Measurements from ENCODE around the gene RINT1.
"Not testable (repeated sequence)": the region's sequence is repeated elsewhere in the genome, so short reads cannot be mapped to it uniquely, and the experiment has no call there.

Gene RINT1

DNA sequence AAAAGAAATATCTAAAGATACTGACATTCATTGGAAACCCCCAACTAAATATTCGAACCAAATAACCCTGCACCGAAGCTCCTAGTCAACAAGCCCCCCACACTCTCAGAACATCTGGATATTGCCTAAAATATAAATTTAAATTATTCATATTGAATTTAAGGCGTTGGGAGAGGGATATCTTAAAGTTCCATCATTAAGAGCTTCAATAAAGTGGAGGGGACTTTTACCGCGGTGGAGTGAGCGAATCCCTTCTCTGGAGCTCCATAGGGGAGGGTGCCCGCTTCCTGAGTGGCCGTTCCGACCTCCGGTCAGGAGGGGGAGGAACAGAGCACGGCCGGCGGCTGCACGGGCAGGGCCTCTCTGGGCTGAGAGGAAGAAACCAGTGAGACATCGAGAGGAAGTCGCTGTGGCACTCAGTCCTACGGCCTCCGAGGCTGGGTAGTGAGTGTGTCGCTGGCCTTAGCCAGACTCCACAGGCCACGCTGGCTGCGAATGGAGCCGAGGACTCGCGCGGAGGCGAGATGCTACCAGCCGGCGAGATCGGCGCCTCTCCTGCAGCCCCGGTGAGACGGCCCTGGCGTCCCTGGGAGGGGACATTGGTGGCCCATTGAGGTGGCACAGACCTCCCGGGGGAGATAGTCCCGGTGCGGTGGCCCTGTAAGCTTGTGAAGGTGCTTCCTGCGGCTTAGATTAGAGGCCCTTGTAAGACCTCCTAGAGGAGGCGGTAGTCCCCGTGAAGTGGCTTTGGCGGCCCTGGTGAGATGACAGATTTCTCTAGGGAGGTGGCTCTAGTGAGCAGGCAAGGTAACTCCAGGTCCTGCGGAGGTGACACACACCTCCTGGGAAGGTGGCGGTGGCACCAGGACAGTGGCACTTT is at the start of gene RINT1:
TSS of gene RINT1 (plus strand) at position 410 of the 880 bp plus-strand sequence. CDS start at position 525, 115 bp downstream.
- peak; percentile 94 for DNase-seq (ENCODE audit: low spot score)

DNA sequence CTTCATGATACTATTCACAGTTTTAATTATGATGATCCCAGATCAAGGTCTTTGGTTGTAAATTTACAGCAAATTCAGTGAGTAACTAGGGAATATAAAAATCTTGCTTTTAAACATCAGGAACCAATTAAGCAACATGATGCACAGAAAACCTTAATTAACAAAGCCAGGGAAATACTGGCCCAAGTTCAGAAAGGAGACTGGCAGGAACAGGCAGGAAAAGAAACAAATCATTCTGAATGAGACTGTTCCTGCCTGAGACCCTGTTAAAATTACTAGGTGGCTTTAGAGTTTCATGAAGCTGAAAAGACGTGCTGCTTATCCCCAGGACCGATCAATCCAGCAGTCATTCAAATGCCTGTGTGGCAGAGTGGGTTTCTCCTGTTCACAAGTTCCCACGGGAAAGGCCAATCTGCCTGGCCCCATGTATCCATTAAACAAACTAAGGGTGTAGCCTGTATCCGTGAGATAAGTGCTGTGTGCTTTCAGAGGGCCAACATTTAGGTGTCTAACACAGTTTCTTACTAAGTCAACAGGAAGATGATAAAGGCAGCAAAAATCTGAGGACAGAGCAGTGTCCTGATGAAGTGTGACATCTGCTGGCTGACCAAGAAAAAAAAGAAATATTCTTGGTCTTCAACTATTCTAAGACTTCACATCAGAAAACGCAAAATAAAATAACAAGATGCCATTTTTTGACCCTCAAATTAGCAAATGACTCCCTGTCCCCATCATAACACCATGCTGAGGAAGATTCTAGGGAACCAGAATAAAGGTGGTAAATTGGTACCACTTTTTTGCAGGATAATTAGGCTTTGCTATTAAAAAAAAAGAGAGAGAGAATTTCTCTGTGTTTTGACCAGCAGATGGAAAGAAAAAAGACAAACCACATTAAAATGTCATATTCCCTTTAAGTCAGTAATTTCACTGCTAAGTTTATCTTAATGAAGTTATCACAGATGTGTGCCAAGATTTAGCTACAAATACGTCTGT is 44.1 kb upstream of the RINT1 start:
- peak; percentile 71 for DNase-seq (ENCODE audit: low spot score)

DNA sequence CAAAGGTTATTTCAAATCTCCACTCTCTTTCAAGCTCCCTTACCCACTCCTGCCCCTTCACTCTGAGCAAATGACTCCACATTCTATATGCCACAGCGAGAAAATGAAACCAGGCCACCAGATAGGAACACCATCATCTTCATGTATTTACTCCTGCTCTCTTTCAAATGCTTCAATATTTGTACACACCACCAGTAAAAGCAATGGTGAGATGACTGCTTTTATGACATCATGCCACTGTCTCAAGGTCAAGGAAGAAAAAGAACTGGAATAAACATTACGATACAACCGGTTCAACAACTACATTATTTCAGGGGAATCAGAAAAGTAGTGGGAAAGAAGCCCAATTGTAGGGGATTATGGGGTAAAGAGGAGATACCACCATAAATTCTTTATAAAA is 42.6 kb upstream of the RINT1 start:
- DNase-seq (ENCODE audit: low spot score), result no peak

DNA sequence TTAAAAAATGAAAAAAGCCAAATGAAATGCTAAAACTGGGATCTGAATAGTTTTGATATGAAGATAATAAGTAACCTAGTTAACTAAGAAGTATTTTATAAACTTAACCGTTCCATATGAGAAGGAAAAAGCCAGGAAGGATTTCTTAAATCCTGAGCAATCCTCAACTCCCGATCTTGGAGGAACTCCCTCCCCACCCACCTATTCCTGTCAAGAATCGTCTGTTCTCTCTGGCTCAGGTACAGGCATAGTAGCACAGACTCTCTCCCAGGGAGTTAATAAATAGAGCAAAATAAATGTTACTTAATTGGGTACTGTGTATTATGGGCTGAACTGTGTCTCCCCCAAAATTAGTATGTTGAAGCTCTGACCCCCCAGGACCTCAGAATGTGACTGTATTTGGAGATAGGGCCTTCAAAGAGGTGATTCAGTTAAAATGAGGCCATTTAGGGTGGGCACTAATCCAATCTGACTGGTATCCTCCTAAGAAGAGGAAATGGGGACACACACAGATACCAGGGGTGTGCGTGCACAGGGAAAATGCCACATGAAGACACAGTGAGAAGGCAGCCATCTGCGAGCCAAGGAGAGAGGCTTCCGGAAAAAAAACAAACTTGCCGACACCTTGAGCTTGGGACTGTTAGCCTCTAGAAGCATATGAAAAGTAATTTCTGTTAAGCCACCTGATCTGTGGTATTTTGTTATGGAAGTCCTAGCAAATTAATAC is 38.6 kb upstream of the RINT1 start:
- no peak for DNase-seq (ENCODE audit: low spot score)

DNA sequence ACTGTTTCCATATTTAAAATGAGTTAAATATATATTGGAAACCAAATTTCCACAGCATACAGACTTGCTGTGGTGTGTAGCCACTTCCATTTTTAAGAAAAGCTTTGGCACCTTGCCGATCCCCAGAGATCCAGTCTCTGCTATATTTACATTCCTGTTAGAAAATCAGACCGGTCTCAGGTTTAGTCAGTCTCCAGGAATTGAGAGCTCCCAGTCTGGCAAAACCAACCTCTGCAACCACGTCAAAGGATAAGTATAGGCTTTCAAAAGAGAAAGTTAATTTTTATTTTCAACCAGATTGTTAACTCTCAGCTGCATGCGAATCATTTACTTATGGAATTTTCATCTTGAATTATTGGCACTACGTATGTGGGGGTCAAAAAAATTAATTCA is 38.1 kb upstream of the RINT1 start:
- peak; percentile 90 for DNase-seq (ENCODE audit: low spot score)

DNA sequence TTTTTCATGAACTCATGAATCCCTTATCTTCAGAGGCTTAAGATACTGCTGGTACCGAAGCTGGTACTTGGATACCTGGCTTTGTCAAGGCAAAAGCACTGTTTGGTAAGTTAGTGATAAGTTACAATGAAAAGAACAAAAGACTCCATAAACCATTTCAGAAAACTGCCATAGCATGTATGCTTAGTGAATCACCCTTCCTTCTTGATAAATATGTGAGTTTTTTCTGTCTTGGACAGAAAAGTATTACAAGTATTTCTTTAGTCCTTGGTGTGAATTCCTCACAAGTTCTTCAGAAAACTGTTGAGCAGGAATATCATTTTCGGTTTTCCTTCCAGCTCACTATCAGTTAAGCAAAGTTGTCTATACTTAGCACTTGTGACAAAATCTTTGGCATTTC is 35.5 kb upstream of the RINT1 start:
- peak; percentile 31 for DNase-seq (ENCODE audit: low spot score)

DNA sequence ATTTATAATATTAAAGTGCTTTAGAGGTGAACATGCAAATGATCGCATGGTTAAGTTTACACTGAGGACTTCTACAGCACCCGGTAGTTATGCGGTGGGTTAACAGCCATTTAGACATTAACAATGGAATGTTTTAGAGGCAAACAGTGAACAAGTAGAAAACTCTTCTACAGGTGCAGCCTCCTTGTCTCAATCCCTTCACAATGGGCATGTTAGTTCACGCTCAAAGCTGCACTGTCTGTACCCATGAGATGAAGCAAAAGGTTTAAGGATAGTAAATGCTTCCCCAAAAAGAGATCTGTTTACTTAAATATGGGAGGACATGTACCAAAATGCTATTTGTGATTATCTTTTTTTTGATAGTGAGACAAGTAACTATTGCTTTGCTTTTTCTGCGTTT is 35.0 kb upstream of the RINT1 start:
- DNase-seq (ENCODE audit: low spot score), result peak; percentile 23

DNA sequence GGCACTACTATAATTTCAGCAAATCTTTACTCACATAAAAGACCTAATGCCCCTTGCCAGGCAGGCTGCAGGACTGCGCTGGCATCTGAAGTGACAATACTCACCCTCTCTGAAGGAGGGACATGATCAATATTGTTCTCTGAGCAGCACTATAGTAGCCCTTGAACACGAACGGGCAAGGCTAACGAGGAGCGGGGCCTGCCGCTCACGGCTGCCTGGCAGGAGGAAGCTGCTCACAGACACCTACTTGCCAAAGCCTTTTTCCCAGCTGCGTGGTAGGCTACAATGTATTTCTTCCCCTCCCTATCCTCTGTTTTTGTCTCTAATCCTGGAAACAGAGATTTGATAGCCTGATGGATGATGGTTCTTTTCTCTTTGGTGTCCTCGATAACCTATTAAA is 29.8 kb upstream of the RINT1 start:
- no peak for DNase-seq (ENCODE audit: low spot score)

DNA sequence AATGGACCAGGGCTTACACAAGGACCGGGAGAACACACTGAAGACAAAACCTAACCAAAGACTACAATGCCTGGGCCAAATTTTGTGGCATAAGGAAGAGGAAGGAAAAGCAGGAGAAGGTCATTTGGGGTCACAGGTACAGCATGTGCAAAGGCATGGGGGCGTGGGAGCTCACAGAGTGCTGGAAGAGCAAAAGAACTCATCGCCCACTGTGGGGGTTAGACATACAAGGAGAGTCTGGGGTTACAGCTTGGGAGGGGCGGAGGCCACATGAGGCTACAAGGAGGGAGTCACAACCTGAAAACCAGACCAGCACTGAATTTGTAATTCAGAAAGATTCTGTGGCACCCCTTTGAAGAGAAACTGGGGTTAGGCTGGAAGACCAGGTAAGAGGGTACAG is 19.6 kb upstream of the RINT1 start:
- no peak for DNase-seq (ENCODE audit: low spot score)

DNA sequence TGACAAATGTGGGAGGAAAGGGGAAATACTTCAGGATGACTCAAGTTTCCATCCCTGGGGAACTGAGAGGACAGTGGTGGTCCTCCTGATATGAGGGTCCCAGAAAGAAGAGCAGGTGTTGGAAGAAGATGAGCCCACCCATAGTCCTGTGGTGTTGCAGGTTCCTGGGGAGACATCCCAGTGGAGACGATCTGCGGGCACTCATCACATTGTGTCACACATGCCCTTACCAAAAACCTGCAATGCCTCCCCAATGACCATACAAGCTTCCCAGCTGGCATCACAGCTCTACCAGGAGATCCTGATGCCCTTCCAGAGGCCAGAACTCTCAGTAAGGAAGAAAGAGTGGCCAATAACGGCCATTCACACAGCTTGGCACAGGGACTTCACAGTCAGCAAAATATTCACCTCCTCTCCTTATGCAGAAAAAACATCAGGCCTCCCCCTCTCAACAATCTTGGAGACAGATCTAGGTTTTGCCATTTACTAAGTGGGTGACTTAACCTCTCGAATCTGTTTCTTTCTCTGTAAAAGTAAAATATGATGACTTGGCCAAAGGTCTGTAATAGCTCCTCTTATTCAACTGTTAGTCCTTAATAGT is 19.0 kb upstream of the RINT1 start:
- no peak for DNase-seq (ENCODE audit: low spot score)

DNA sequence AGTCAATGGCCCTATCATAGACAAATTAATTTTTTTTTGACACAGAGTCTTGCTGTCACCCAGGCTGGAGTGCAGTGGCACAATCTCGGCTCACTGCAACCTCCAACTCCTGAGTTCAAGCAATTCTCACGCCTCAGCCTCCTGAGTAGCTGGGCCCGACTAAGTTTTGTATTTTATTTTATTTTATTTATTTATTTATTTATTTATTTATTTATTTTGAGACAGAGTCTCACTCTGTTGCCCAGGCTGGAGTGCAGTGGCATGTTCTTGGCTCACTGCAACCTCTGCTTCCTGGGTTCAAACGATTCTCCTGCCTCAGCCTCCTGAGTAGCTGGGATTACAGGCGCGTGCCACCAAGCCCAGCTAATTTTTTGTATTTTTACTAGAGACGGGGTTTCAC is 16.4 kb upstream of the RINT1 start:
- not testable (repeated sequence) for DNase-seq (ENCODE audit: low spot score)

DNA sequence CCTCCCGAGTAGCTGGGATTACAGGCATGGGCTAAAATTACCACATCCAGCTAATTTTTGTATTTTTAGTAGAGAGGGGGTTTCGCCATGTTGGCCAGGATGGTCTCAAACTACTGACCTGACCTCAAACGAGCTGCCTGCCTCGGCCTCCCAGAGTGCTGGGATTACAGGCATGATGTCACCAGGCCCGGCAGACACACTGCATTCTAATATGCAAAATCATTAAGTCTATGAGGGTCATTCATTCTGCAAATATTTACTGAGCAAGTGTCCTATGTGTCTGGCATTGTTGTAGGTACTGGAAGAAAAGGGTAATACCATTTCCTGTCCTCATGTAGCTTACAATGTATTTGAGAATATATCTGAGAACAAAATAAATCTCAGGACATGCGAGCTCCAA is 12.6 kb upstream of the RINT1 start:
- DNase-seq (ENCODE audit: low spot score), result peak; percentile 6

DNA sequence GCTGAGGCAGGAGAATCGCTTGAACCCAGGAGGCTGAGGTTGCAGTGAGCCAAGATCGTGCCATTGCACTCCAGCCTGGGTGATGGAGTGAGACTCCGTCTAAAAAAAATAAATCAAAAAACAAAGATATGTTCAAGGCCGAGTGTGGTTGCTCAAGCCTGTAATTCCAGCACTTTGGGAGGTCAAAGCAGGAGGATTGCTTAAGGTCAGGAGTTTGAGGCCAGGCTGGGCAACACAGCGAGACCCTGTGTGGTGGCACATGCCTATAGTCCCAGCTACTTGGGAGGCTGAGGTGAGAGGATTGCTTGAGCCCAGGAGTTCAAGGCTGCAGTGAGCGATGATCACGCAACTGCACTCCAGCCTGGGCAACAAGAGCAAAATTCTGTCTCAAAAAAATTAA is 11.4 kb upstream of the RINT1 start:
- not testable (repeated sequence) for DNase-seq (ENCODE audit: low spot score)

DNA sequence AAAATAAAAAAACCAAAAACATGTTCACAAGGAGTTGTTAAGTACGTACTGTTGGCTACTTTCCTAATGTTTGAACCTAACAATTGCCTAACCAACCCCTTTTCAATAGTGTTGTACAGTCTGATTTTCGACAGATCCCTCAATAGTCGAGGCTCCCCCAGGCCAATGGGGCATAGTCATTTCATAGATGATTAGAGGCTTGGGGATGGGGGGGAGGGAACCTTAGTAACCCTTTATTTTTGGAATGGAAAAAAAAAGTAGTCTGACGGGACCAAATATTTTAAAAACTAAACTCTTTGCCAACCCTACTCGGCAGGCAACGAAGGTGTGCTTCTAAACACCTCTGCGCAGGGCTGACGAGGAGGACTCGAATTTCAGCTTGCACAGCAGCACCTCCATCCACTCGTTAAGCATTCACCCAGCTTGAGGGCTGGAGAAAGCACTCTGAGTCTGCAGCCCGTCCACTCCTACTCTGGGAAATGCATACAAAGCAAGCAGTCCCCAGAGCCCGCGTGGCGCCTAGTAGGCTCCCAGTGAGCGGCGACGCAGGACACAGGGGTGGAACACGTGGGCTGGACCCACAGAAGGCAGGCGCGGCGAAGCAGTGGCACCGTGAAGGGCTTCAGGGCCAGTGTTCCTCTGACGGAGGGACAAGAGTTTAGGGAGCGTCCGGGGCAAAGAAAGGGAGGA is 10.8 kb upstream of the RINT1 start:
- DNase-seq (ENCODE audit: low spot score), result peak; percentile 74

DNA sequence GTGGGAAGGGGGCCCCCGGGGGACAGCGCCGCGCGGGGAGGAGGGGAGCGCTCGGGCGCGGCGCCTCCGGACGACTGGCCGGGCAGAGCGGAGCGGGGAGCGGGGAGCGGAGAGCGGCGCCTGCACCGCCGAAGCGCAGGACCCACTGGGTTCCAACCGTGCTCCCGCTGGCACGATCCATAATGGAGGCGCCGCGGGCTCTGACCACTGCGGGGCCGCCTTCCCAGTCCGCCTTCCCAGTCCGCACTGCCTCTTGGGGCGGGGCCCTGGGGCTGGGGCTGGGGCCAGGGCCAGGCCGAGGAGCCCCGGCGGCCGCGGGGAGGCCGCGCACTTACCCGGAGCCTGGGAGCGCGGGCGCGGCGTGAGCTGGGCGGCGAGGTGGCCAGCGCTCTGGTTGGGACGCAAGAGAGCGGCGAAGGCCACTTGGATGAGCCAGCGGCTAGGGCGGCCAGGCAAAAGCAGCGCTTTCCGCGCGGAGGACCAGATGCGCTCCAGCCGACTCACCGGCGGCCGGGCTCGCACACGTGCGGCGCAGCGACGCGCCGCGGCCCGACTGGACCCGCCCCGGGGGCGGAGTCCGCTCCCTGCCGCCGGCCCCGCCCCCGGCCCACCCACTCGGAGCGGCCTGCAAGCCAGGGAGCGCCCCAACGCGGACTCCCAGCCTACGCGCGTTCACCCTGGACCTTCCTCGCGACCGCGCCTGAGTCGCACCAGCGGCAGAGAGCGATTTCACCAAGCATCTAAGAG is 10.1 kb upstream of the RINT1 start, which contains the start of gene PUS7:
TSS of gene PUS7 (minus strand) at position 555 of the 747 bp plus-strand sequence. CDS start 13,759 bp downstream, outside the sequence.
- DNase-seq (ENCODE audit: low spot score), result peak; percentile 92

DNA sequence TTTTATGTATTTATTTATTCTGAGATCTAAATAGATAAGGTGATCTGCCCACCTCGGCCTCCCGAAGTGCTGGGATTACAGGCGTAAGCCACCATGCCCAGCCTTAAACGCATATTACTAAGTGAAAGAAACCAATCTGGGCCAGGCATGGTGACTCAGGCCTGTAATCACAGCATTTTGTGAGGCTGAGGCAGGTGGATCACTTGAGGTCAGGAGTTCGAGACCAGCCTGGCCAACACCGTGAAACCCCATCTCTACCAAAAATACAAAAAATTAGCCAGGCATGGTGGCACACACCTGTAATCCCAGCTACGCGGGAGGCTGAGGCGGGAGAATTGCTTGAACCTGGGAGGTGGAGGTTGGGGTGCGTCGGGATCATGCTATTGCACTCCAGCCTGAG is 7.6 kb upstream of the RINT1 start:
- DNase-seq (ENCODE audit: low spot score), result not testable (repeated sequence)

DNA sequence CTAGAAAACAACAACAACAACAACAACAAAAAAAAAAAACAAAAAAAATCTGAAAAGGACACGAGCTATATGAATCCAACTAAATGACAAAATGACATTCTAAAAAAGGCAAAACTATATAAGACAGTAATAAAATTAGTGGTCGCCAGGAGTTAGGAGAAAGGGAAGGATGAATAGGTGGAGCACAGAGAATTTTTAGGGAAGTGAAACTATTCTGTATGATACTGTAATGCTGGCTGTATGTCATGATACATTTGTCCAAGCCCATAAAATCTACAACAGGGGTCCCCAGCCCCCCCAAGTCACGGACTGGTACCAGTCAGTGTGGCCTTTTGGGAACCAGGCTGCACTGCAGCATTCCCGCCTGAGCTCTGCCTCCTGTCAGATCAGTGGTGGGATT is 7.2 kb upstream of the RINT1 start:
- no peak for DNase-seq (ENCODE audit: low spot score)

DNA sequence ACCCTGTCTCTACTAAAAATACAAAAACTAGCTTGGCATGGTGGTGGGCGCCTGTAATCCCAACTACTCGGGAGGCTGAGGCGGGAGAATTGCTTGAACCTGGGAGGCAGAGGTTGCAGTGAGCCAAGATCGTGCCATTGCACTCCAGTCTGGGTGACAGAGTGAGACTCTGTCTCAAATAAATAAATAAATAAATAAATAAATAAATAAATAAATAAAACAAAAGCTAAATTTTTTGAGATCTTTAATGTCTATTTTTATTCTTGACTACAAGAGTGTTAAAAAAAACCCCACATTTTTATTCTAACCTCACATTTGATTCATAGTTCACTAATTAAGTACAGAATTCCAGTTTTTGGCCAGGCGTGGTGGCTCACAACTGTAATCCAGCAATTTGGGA is 4.3 kb upstream of the RINT1 start:
- not testable (repeated sequence) for DNase-seq (ENCODE audit: low spot score)

DNA sequence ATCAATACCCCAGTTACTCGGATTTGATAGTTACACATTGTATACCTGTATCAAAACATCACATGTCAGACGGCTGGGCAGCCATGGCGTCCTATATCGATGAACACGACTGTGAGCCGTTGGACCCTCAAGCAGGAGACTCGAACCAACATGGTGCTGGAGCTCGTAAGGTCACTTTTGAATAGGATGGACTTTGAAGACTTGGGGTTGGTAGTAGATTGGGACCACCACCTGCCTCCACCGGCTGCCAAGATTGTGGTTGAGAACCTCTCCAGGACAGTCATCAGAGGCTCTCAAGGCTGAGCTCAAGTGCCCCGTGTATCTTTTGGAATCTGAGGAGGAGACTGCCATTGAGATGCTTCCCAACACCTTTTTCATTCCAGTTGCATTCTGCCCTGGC is 1.9 kb upstream of the RINT1 start:
- DNase-seq (ENCODE audit: low spot score), result no peak

DNA sequence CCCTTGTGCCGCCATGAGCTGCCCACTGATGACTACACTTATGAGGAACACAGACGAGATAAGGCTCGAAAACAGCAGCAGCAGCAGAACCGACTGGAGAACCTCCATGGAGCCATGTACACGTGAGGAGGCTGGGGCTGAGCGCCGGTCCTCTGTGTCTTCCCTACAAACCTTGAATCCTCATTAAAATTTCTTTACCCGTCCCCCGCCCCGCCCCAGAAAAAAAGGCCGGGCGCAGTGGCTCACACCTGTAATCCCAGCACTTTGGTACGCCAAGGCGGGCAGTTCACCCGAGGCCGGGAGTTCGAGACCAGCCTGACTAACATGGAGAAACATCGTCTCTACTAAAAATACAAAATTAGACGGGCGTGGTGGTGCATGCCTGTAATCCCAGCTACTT is 1.5 kb upstream of the RINT1 start:
- DNase-seq (ENCODE audit: low spot score), result no peak
